H54 (cell line): ENCODE measurements around the gene NKIRAS1.

Experiments used
- DNase-seq: peaks from one replicate; pipeline ENCODE4 v3.0.0; 2011; ENCODE audit warnings: low spot score, mixed read lengths; ENCODE audit not compliant: insufficient read length
- FAIRE-seq: peaks from 3 replicates; lab custom pipeline; 2011; peaks lifted over from hg19 to GRCh38; lab: Jason Lieb, UNC
- POLR2A ChIP-seq: IDR thresholded peaks from 2 replicates; pipeline ENCODE4 v1.6.1; 2011; ENCODE audit warnings: low read depth, mild to moderate bottlenecking, low read length

Gene NKIRAS1

DNA sequence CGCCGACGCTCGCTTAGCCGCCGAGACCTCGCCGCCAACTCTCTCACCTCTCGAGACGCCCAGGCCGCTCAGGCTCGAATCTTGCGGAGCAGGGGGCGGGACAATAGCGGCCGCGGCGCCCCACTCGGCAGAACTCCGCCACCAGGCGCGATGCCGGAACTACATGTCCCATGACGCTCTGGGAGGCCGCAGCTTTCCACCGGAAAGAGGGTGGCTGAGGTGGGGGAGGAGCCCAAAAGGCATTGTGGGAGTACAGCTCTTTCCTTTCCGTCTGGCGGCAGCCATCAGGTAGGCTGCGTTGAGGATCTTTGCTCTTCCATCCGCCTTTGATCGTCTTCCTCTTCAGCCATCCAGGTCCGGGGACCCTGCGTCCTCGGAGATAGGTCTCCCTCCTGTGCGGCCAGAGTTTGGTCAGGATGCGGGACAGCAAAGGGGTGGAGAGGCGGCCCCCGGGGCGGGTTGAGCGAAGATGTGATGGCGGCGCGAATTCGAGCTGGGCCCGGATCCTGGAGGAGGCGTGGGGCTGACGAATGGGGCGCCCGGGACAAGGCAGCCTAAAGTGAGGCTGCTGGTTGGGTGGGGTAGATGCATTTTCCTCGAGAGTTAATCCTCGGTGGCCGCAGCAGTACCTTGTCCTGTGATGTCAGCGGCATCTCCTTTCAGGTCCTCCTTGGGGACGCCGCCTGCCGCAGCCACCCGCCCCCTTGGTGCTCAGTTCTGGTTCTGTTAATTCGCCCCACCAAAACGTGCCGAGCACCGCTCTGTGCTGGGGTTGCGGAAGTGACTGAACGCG is at the start of gene NKIRAS1, which contains the start of gene RPL15:
Gene NKIRAS1, minus strand, starts transcription at position 105 of the 793 bp plus-strand sequence. CDS start 6,086 bp downstream, outside the sequence.
Gene RPL15, plus strand, starts transcription at position 247 of the 793 bp plus-strand sequence. CDS start 728 bp downstream, outside the sequence.
- peak; percentile 95 for FAIRE-seq

DNA sequence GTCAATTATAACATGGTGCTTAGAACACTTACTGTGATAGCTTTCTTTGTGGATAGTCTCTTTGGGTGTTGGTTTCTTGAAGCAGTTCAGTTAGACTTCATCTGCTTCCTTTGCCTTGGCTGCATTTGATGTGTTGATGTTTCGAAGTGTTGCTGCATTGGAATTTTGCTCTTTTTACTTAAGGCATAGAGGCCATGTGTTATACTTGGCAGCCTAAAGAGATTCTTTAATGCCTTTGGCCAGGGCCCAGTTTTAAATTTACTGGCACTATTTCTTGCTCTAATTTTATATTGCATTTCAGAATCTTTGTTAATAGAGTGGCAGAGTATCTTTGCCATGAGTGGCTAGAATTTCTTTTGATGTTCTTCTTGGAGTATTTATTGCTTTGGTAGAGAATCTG is 49.5 kb upstream of the NKIRAS1 start:
- FAIRE-seq (peak; percentile 23), DNase-seq (no peak)
- no peak for TF ChIP-seq POLR2A

More for the DNA sequence above, at the start of gene NKIRAS1, which contains the start of gene RPL15:
- peak; percentile 89 for DNase-seq
- peak; percentile 97 for TF ChIP-seq POLR2A

DNA sequence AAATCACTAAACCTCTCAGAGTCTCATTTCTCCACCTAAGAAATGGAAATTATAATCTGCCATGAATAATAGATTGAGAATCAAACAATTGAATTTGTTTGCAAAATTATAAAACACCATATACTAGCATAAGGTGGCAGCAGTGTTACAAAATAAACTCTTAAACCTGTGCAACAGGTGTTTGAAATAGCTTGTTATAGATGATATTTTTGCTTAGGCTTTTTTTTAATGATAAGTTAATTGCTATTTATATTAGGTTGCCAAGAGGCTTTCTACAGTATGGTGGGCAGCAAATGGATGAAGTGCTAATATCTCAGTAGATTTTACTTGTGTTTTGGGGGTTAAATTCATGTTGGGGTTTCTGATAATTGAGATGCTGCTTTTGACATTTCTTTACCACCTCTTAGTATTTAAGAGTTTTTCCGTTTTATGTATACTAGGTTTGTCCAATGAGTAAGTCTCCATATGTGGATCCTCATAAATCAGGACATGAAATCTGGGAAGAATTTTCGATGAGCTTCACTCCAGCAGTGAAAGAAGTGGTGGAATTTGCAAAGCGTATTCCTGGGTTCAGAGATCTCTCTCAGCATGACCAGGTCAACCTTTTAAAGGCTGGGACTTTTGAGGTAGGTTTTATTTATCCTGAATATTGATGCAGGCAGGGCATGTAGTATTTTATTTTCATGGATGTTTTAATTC is 47.9 kb upstream of the NKIRAS1 start:
- no peak for TF ChIP-seq POLR2A
- peak; percentile 30 for FAIRE-seq

GRCh38 chr3:23961913-23962312 is 45.1 kb upstream of the NKIRAS1 start:
- DNase-seq (no peak), FAIRE-seq (no peak)
- no peak for TF ChIP-seq POLR2A

More for the DNA sequence above, 47.9 kb upstream of the NKIRAS1 start:
- DNase-seq: no peak

DNA sequence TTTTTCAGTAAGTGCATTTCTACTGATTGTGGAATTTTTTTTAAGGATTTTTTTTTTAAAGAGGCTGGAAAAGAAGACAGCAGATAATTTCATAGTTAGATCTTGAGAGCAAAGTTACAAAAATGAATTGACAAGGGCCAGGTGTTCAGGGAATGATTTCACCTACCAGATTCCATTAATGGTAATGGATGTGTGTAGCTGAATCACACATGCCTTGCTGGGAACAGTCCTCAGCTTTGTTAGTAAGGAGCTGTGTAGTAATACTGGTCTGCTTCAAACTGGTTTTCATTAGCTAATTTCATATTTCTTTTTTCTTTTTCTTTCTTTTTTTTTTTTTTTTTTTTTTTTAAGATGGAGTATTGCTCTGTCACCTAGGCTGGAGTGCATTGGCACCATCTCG is 44.3 kb upstream of the NKIRAS1 start:
- no peak for DNase-seq
- FAIRE-seq: no peak
- no peak for TF ChIP-seq POLR2A

DNA sequence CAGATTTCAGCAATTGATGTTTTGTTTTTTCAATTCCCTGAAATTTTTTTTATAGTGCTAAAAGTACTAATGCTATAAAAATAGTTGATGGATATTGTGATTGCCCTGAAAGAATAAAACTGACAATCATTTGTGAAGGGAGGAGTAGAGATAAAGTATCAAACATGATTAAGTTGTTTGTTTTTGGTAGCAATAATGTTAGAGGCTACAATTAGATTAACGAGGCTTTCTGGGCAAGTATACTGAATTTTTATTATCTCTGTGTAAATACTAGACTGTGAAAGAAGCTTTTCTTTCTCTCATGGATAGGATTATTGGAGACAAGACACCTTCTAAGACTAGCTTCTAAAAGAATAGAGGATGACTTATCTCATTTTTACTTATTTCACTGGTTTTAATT is 43.9 kb upstream of the NKIRAS1 start:
- DNase-seq (no peak), FAIRE-seq (no peak)
- TF ChIP-seq POLR2A: no peak

DNA sequence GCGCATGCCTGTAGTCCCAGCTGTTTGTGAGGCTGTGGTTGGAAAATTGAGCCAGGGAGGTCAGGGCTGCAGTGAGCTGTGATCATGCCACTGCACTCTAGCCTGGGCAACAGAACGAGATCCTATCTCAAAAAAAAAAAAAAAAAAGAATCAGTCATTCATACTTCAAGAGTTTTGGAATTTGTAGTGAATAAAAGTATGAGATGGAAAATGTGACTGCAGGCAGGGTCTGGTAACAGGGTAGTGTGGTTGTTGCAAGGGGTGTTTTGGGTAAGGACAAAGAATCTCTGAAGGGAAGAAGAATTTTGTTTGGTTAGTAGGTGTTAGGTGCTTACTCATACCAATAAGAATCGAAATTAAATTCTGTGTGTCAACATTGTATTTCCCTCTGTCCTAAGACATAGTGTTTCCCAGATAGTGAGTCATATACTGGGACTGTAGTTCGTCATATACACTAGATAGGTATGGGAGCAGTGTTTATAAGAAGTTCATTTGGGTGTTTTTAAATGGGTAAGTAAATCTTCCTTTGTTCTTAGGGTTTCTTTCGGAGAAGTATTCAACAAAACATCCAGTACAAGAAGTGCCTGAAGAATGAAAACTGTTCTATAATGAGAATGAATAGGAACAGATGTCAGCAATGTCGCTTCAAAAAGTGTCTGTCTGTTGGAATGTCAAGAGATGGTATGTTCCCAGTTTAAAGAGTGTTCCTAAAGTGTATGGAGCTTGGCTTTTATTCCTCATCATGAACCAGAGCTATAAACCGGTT is 42.5 kb upstream of the NKIRAS1 start:
- no peak for TF ChIP-seq POLR2A
- peak; percentile 96 for FAIRE-seq
- DNase-seq: peak; percentile 45

GRCh38 chr3:23956701-23957100 is 39.9 kb upstream of the NKIRAS1 start:
- TF ChIP-seq POLR2A: no peak
- DNase-seq: no peak
- FAIRE-seq: no peak

- FAIRE-seq (no peak), DNase-seq (no peak)
- TF ChIP-seq POLR2A: no peak
Observed at GRCh38 chr3:23954144-23954543, 37.4 kb upstream of the NKIRAS1 start.

- DNase-seq (no peak), FAIRE-seq (no peak)
- TF ChIP-seq POLR2A: no peak
Observed at GRCh38 chr3:23953523-23953922, 36.7 kb upstream of the NKIRAS1 start.

DNA sequence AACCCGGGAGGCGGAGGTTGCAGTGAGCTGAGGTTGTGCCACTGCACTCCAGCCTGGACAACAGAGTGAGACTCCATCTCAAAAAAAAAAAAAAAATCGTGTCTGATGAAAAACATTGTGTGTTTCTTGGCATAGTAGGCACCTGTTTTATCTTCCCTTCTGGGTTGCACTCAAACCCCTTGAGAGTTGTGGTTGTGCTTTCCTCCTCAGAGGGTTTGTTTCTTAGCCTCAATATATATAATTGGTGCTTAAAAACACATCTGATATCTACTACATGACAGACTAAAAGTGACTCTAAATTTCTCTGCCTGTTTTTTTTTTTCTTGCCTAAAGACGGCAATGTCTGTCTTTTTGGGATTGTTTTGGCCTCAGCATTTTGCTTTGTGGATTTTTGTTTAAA is 35.9 kb upstream of the NKIRAS1 start:
- FAIRE-seq: no peak
- DNase-seq: no peak
- no peak for TF ChIP-seq POLR2A

GRCh38 chr3:23950293-23950692 is 33.5 kb upstream of the NKIRAS1 start:
- no peak for TF ChIP-seq POLR2A
- no peak for FAIRE-seq
- no peak for DNase-seq

DNA sequence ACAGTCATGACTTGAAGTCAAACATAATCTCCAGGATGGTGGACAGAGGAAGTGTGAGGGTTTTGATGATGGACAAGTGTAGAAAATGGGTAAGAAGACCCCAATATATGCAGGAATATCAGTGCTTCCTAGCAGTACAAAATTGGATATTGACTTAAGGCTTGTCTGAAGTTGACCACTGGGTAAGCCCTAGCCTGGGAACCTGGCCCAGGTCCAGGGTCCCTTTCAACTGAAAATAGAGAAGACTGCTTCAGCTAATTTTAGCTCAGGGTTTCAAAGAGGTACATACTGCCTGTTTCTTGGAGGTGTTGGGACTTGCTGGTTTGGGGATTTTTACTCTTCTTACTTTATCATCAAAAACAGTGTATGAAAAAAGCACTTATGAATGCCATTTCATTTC is 33.0 kb upstream of the NKIRAS1 start:
- TF ChIP-seq POLR2A: no peak
- FAIRE-seq (no peak), DNase-seq (no peak)

DNA sequence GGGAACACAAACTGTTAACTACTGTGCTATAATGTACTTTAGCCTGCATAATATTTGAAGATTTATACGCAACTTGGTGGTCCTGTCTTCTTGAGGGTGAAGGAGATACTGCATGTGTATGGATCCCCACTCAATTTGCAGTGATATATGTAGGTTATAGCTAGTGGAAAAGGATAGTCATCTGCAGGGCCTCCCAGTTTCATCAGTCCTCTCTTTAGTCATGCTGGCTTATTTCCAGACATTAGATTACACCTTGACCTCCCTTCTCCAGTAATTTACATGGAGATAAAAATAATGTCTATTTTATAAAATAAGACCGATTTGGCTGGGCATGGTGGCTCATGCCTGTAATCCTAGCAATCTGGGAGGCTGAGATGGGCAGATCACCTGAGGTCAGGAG is 32.0 kb upstream of the NKIRAS1 start:
- FAIRE-seq: no peak
- no peak for DNase-seq
- TF ChIP-seq POLR2A: no peak
